ENCODE measurements around the gene ABCB8. TPM values are rescaled to one million over a fixed set of nuclear protein-coding genes. Genes with fewer than 3 reads are reported as not detected.

Gene ABCB8
- total and polyA plus RNA-seq, 2 of the 8 experiments (the other 6 are each of a cell fraction or from before 2014, with no cell fraction given), result 17.7 to 27.0 TPM

- H3K4me3 ChIP-seq (ENCODE audit: extremely low read depth in 1 of 4, insufficient read depth in 2 of 4, low read depth in 3 of 4, low read length in 4 of 4), result no peak overlapping the region
- H2BK12ac ChIP-seq (ENCODE audit: low read depth, low read length), result no peak overlapping the region
- H2BK15ac ChIP-seq (ENCODE audit: low read length), result no peak overlapping the region
- H2BK5ac ChIP-seq (ENCODE audit: low read depth, low read length), result no peak overlapping the region
- POLR2A ChIA-PET (ENCODE audit: partially characterized antibody), result interaction anchor here (1.0 kb wide), 1 partner anchor 9 kb away, joined by 4 read pairs; the partner anchor contains the start of gene ASIC3
- no peaks in the 10 kb centered on the region for H3K79me2 ChIP-seq (ENCODE audit: control insufficient read depth in 1 of 2, insufficient read depth in 2 of 2, low read length in 2 of 2)
- H3K79me1 ChIP-seq (ENCODE audit: low read depth, low read length), result no peaks in the 10 kb centered on the region
- H3K4me2 ChIP-seq (ENCODE audit: insufficient read depth in 1 of 2, low read depth in 2 of 2, low read length in 2 of 2), result no peak overlapping the region
- H2BK20ac ChIP-seq (ENCODE audit: low read length), result no peak overlapping the region
- CTCF ChIA-PET (ENCODE audit: partially characterized antibody), result interaction anchor here (1.0 to 2.1 kb wide), 6 partner anchors 12 to 72 kb away, joined by 3 to 6 read pairs (median 4); partner anchors contain the start of genes ATG9B and CDK5
- no peak overlapping the region for H4K5ac ChIP-seq (ENCODE audit: insufficient read length, low read depth, low read length)
- H3K4ac ChIP-seq (replicated peaks; ENCODE audit: insufficient read length, low read depth, low read length), result no peak overlapping the region
- peaks cover 0 to 5% of the 10 kb centered on the region in 2 experiments for H4K20me1 ChIP-seq (replicated peaks in 1 of 2; ENCODE audit: control insufficient read depth in 1 of 2, insufficient read depth in 2 of 2, low read length in 2 of 2)
- no peaks in the 10 kb centered on the region for H3K9me3 ChIP-seq (ENCODE audit: insufficient read depth in 2 of 2, low read depth in 1 of 2, low read length in 1 of 2)
- no peak overlapping the region for H4K8ac ChIP-seq (ENCODE audit: extremely low read depth, insufficient read depth, low read length)
- WGBS, 2 experiments (ENCODE audit: extremely low coverage in 1 of 2, insufficient coverage in 1 of 2, insufficient read length in 1 of 2, insufficient replicate concordance in 2 of 2, low coverage in 1 of 2, low lambda C conversion rate in 2 of 2, missing lambda C conversion rate in 1 of 2), result 86% methylated on average over 12 of the region's 12 CpGs; no CpG with 5 or more reads in 1 of the 2 experiments
- TF ChIP-seq RBBP5 (IDR thresholded peaks at IDR 0.05; ENCODE audit: borderline replicate concordance, low read depth, low read length) (no peak), TAF1 (IDR thresholded peaks at IDR 0.05; ENCODE audit: low read depth, low read length) (no peak), EP300 (IDR thresholded peaks at IDR 0.05; ENCODE audit: borderline replicate concordance in 1 of 2, low read depth in 2 of 2, low read length in 2 of 2) (no peak), CREB1 (IDR thresholded peaks at IDR 0.05) (no peak), RAD21 (IDR thresholded peaks at IDR 0.05 in 1 of 2, conservative IDR thresholded peaks at IDR 0.05 in 1 of 2; ENCODE audit: low read depth in 2 of 2, low read length in 2 of 2) (no peak), CEBPB (IDR thresholded peaks at IDR 0.05; ENCODE audit: low read depth, low read length) (no peak), BRCA1 (IDR thresholded peaks at IDR 0.05; ENCODE audit: low read depth, low read length) (no peak), RXRA (IDR thresholded peaks at IDR 0.05; ENCODE audit: insufficient read depth, low read depth, low read length) (no peak), NRF1 (IDR thresholded peaks at IDR 0.05; ENCODE audit: low read depth, low read length) (no peak), USF2 (IDR thresholded peaks at IDR 0.05; ENCODE audit: low read length) (no peak), JUND (IDR thresholded peaks at IDR 0.05; ENCODE audit: low read length) (no peak)
- DNase-seq (ENCODE audit: low read depth in 1 of 2, low spot score in 2 of 2) (no peak), FAIRE-seq (no peak)
- H2AK5ac ChIP-seq (ENCODE audit: low read depth, low read length), result no peak overlapping the region
- H3K27ac ChIP-seq (ENCODE audit: low read depth, low read length), result no peak overlapping the region
- no peak overlapping the region for H3K9ac ChIP-seq (replicated peaks in 1 of 4; ENCODE audit: extremely low read depth in 1 of 4, low read depth in 3 of 4, low read length in 3 of 4)
- no peak overlapping the region for H4K91ac ChIP-seq (replicated peaks; ENCODE audit: insufficient read length, low read length)
- H2BK120ac ChIP-seq (replicated peaks; ENCODE audit: low read depth, low read length), result no peak overlapping the region
- peaks cover 0 to 2% (median 0%) of the 10 kb centered on the region in 4 experiments; a peak in 2 of 8 replicates for H3K36me3 ChIP-seq (ENCODE audit: control insufficient read depth in 2 of 4, insufficient read depth in 4 of 4, low read length in 3 of 4)
- H3K56ac ChIP-seq (replicated peaks; ENCODE audit: insufficient read length, low read depth, low read length), result no peak overlapping the region
- no peak overlapping the region; the same call in 1 of the 2 replicates for H3K18ac ChIP-seq (ENCODE audit: extremely low read depth, low read length)
- H2AFZ ChIP-seq (ENCODE audit: low read length), result no peak overlapping the region
- no peaks in the 10 kb centered on the region for H3K23me2 ChIP-seq (ENCODE audit: low read depth, low read length)
- no peaks in the 10 kb centered on the region; a peak in 1 of 7 replicates for H3K27me3 ChIP-seq (replicated peaks in 1 of 4; ENCODE audit: control insufficient read depth in 3 of 4, extremely low read depth in 1 of 4, insufficient read depth in 3 of 4, low read length in 3 of 4)
- H3K14ac ChIP-seq (ENCODE audit: insufficient read length), result no peak overlapping the region
- H3K23ac ChIP-seq (ENCODE audit: insufficient read length), result no peak overlapping the region
- H3K4me1 ChIP-seq (replicated peaks in 1 of 4; ENCODE audit: control insufficient read depth in 3 of 4, insufficient read depth in 4 of 4, low read length in 3 of 4), result no peaks in the 10 kb centered on the region
Measured at GRCh38 chr7:151038951-151039849, 10.9 kb downstream of the ABCB8 start.
